ENCODE data around the gene AKIRIN1. TPM values are rescaled to one million over a fixed set of nuclear protein-coding genes. Genes with fewer than 3 reads are reported as not detected.
"Not testable (repeated sequence)": the region's sequence is repeated elsewhere in the genome, so short reads cannot be mapped to it uniquely, and the experiment has no call there.

Gene AKIRIN1
- total and polyA plus RNA-seq, 8 donors = 7.5 to 21.8 (median 12.1) TPM

GRCh38 chr1:39047374-39048229 is 56.5 kb downstream of the AKIRIN1 start:
- peak; percentile 24 to 75 (median 60) for ATAC-seq
- TF ChIP-seq, protein P1, sequence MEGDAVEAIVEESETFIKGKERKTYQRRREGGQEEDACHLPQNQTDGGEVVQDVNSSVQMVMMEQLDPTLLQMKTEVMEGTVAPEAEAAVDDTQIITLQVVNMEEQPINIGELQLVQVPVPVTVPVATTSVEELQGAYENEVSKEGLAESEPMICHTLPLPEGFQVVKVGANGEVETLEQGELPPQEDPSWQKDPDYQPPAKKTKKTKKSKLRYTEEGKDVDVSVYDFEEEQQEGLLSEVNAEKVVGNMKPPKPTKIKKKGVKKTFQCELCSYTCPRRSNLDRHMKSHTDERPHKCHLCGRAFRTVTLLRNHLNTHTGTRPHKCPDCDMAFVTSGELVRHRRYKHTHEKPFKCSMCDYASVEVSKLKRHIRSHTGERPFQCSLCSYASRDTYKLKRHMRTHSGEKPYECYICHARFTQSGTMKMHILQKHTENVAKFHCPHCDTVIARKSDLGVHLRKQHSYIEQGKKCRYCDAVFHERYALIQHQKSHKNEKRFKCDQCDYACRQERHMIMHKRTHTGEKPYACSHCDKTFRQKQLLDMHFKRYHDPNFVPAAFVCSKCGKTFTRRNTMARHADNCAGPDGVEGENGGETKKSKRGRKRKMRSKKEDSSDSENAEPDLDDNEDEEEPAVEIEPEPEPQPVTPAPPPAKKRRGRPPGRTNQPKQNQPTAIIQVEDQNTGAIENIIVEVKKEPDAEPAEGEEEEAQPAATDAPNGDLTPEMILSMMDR (IDR thresholded peaks at IDR 0.05) = no peak
- no peak for FAIRE-seq
- Histone ChIP-seq H3K4me3 (no peak overlapping the region), H3K36me3 (no peaks in the 10 kb centered on the region), H3K27me3 (no peaks in the 10 kb centered on the region), H3K27ac (no peak overlapping the region), H3K9me3 (no peaks in the 10 kb centered on the region), H3K4me1 (no peaks in the 10 kb centered on the region)
- 69 to 72% methylated on average over 12 of the region's 12 CpGs for WGBS, 2 donors
- intact Hi-C loops (cut with DNase I) = no loop called here
- peak in 2 of 6 donors; percentile 8 to 14 for DNase-seq

DNA sequence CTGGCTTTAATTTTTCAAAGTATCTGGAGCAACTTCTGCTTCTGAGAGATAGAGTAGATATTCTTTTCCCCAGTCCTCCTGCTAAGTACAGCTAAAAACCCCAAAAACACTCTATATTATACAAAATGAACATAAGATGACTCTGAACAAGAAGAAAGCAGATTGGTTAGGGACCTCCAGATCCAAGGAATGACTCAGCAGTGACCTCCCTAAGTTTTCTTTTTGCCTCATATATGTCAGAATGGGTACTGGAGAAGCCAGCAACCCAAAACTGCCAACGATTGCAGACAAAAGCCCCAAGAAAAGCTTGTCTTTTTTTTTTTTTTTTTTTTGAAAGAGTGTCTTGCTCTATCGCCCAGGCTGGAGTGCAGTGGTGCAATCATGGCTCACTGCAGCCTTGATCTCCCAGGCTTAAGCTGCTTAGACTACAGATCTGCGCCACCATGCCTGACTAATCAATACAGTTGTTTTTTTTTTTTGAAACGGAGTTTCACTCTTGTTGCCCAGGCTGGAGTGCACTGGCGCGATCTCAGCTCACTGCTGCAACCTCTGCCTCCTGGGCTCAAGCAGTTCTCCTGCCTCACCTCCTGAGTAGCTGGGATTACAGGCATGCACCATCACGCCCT is 57.8 kb downstream of the AKIRIN1 start:
- no peaks in the 10 kb centered on the region for H3K36me3 ChIP-seq
- 78 to 82% methylated on average over 7 of the region's 7 CpGs for WGBS, 2 donors
- no peaks in the 10 kb centered on the region for H3K27me3 ChIP-seq
- no peaks in the 10 kb centered on the region for H3K9me3 ChIP-seq
- intact Hi-C loops (cut with DNase I) = no loop called here
- no peak overlapping the region for H3K27ac ChIP-seq
- FAIRE-seq (no peak), ATAC-seq (no peak), DNase-seq (peak in 1 of 6 donors; percentile 3)
- no peak overlapping the region for H3K4me3 ChIP-seq
- TF ChIP-seq, protein P1 (IDR thresholded peaks at IDR 0.05) = no peak
- no peaks in the 10 kb centered on the region for H3K4me1 ChIP-seq

- TF ChIP-seq, protein P1 (IDR thresholded peaks at IDR 0.05) = no peak
- no peak for ATAC-seq
- Histone ChIP-seq H3K27me3 (no peaks in the 10 kb centered on the region), H3K4me3 (no peak overlapping the region), H3K9me3 (no peaks in the 10 kb centered on the region), H3K4me1 (no peaks in the 10 kb centered on the region), H3K36me3 (no peaks in the 10 kb centered on the region), H3K27ac (no peak overlapping the region)
- 86 to 91% methylated on average over 4 of the region's 4 CpGs for WGBS, 2 donors
- peak in 1 of 6 donors; percentile 25 for DNase-seq
- intact Hi-C loops (cut with DNase I) = no loop called here
- no peak for FAIRE-seq
Measured at GRCh38 chr1:39050001-39050400, 58.9 kb downstream of the AKIRIN1 start.

GRCh38 chr1:39051193-39051850 is 60.2 kb downstream of the AKIRIN1 start:
- H3K4me3 ChIP-seq; intact Hi-C loops (cut with DNase I); ATAC-seq; H3K36me3 ChIP-seq; H3K27me3 ChIP-seq; H3K27ac ChIP-seq; FAIRE-seq; H3K4me1 ChIP-seq; H3K9me3 ChIP-seq: not testable (repeated sequence)
- 82 to 85% methylated on average over 11 of the region's 11 CpGs for WGBS, 2 donors
- peak in 1 of 6 donors; percentile 14 for DNase-seq

DNA sequence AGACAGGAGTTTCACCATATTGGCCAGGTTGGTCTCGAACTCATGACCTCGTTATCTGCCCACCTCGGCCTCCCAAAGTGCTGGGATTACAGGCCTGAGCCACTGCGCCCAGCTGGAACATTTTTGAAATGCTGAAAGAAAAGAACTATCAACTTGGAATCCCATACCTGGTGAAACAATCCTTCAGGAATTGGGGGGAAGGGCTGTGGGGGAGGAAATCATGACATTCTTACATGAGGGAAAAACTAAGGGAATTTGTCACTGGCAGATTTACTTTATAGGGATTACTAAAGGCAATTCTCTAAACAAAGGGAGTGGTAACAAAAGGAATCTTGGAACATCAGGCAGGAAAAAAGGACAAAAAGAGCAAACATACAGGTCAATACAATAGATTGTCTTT is 60.9 kb downstream of the AKIRIN1 start:
- DNase-seq = no peak
- H3K36me3 ChIP-seq = no peaks in the 10 kb centered on the region
- no peak overlapping the region for H3K27ac ChIP-seq
- 79 to 86% methylated on average over 4 of the region's 4 CpGs for WGBS, 2 donors
- H3K27me3 ChIP-seq = no peaks in the 10 kb centered on the region
- no peaks in the 10 kb centered on the region for H3K9me3 ChIP-seq
- no peak for ATAC-seq
- FAIRE-seq = no peak
- no peaks in the 10 kb centered on the region for H3K4me1 ChIP-seq
- TF ChIP-seq, protein P1 (IDR thresholded peaks at IDR 0.05) = no peak
- intact Hi-C loops (cut with DNase I) = no loop called here
- H3K4me3 ChIP-seq = no peak overlapping the region

- intact Hi-C loops (cut with DNase I); H3K27me3 ChIP-seq; H3K36me3 ChIP-seq; ATAC-seq; DNase-seq; FAIRE-seq; H3K27ac ChIP-seq; H3K4me3 ChIP-seq; H3K4me1 ChIP-seq; H3K9me3 ChIP-seq: not testable (repeated sequence)
- 91 to 92% methylated on average over 8 of the region's 8 CpGs for WGBS, 2 donors
Measured at GRCh38 chr1:39055213-39055710, 64.2 kb downstream of the AKIRIN1 start.

Measured in pancreas (tissue), 10 donors.